CD14-positive monocyte (primary cell): ENCODE results near the gene XYLT1. TPM values are rescaled to one million over a fixed set of nuclear protein-coding genes. Genes with fewer than 3 reads are reported as not detected.

ENCODE experiments used
- DNase-seq, 3 donors: peaks; one replicate each; pipeline ENCODE4 v3.0.0-alpha.2; 2011 to 2022
- H2AFZ ChIP-seq: 2 replicates; pipeline ENCODE4 v1.6.0; 2012; ENCODE audit warnings: mild to moderate bottlenecking, low read depth, low read length, inconsistent platforms; ENCODE audit not compliant: insufficient read depth, poor library complexity, severe bottlenecking
- H3K27ac ChIP-seq, 2 donors: 1 replicate in 1 of 2; 2 replicates in 1 of 2; pipeline ENCODE4 v1.5.1; 2012 to 2013; ENCODE audit warnings: low read length in 2 of 2, control low read depth in 1 of 2, inconsistent platforms in 1 of 2, low read depth in 1 of 2, mild to moderate bottlenecking in 1 of 2
- H3K27me3 ChIP-seq, 2 donors: one replicate each; pipeline versions ENCODE4 v1.6.0 to v1.6.1; 2011 to 2013; ENCODE audit warnings: low read length in 2 of 2; ENCODE audit not compliant: control insufficient read depth in 2 of 2, insufficient read depth in 2 of 2
- H3K36me3 ChIP-seq, 2 donors: replicated peaks in 1 of 2; 1 replicate in 1 of 2; 2 replicates in 1 of 2; pipeline versions ENCODE4 v1.5.1 to v1.6.1; 2012 to 2013; ENCODE audit warnings: low read length in 2 of 2, control low read depth in 1 of 2, inconsistent platforms in 1 of 2, mild to moderate bottlenecking in 1 of 2; ENCODE audit not compliant: insufficient read depth in 2 of 2, control insufficient read depth in 1 of 2
- H3K4me1 ChIP-seq, 2 donors: 1 replicate in 1 of 2; 2 replicates in 1 of 2; pipeline versions ENCODE4 v1.5.1 to v1.6.1; 2012 to 2013; ENCODE audit warnings: low read length in 2 of 2, control low read depth in 1 of 2, inconsistent platforms in 1 of 2, mild to moderate bottlenecking in 1 of 2, moderate library complexity in 1 of 2; ENCODE audit not compliant: insufficient read depth in 2 of 2, control insufficient read depth in 1 of 2
- H3K4me2 ChIP-seq: replicated peaks from 2 replicates; pipeline ENCODE3; 2012; ENCODE audit warnings: low read length, moderate library complexity, mild to moderate bottlenecking; ENCODE audit not compliant: poor library complexity, severe bottlenecking; ENCODE audit errors: extremely low read depth
- H3K4me3 ChIP-seq, 3 experiments: fragments of 200-600 bp in 1 of 3; sonication (generic) in 1 of 3; replicated peaks in 1 of 3; 1 replicate in 2 of 3; 2 replicates in 1 of 3; pipeline ENCODE4 v1.5.1; 2011 to 2013; ENCODE audit warnings: low read length in 3 of 3, mild to moderate bottlenecking in 3 of 3, control low read depth in 2 of 3, low read depth in 2 of 3, inconsistent platforms in 1 of 3, moderate library complexity in 1 of 3
- H3K79me2 ChIP-seq: 2 replicates; pipeline ENCODE4 v1.6.0; 2012; ENCODE audit warnings: mild to moderate bottlenecking, control low read depth, inconsistent platforms, low read length, moderate library complexity; ENCODE audit not compliant: insufficient read depth
- H3K9ac ChIP-seq: 2 replicates; pipeline ENCODE4 v1.6.0; 2017; ENCODE audit warnings: low read length, mild to moderate bottlenecking; ENCODE audit not compliant: insufficient read depth, poor library complexity, severe bottlenecking
- H3K9me3 ChIP-seq, 2 donors: replicated peaks in 1 of 2; 1 replicate in 1 of 2; 2 replicates in 1 of 2; pipeline versions ENCODE4 v1.5.1 to v1.6.1; 2012 to 2013; ENCODE audit warnings: low read length in 2 of 2, control low read depth in 1 of 2; ENCODE audit not compliant: control insufficient read depth in 1 of 2, insufficient read depth in 1 of 2
- H4K20me1 ChIP-seq: 2 replicates; pipeline ENCODE4 v1.6.0; 2012; ENCODE audit warnings: mild to moderate bottlenecking, low read length, control low read depth, moderate library complexity; ENCODE audit not compliant: insufficient read depth
- H3K27ac Mint-ChIP-seq, 7 donors: one replicate each; pipeline ENCODE4 v1.8.0; 2020; ENCODE audit warnings: mild to moderate bottlenecking in 7 of 7, mixed read lengths in 7 of 7, moderate library complexity in 6 of 7, inconsistent platforms in 2 of 7
- H3K27me3 Mint-ChIP-seq, 3 donors: one replicate each; pipeline ENCODE4 v1.8.0; 2021 to 2022; ENCODE audit warnings: low read depth in 3 of 3, mild to moderate bottlenecking in 3 of 3, mixed read lengths in 3 of 3, moderate library complexity in 3 of 3, inconsistent platforms in 1 of 3
- H3K36me3 Mint-ChIP-seq, 2 donors: one replicate each; pipeline ENCODE4 v1.8.0; 2020; ENCODE audit warnings: mixed read lengths in 2 of 2, inconsistent platforms in 1 of 2, mild to moderate bottlenecking in 1 of 2
- H3K4me1 Mint-ChIP-seq: one replicate; pipeline ENCODE4 v1.8.0; 2020; ENCODE audit warnings: mild to moderate bottlenecking, mixed read lengths
- H3K4me3 Mint-ChIP-seq, 2 donors: one replicate each; pipeline ENCODE4 v1.8.0; 2020; ENCODE audit warnings: mild to moderate bottlenecking in 2 of 2, mixed read lengths in 2 of 2, moderate library complexity in 1 of 2
- H3K9me3 Mint-ChIP-seq, 7 donors: one replicate each; pipeline ENCODE4 v1.8.0; 2020 to 2022; ENCODE audit warnings: mixed read lengths in 7 of 7, mild to moderate bottlenecking in 6 of 7, moderate library complexity in 6 of 7, inconsistent platforms in 2 of 7
- CTCF ChIP-seq: fragments of 200-600 bp; IDR thresholded peaks from one replicate; pipeline ENCODE4 v1.8.0; 2022; ENCODE audit warnings: antibody characterized with exemption, mild to moderate bottlenecking
- WGBS: methylation state at CpG from one replicate; pipeline ENCODE4 v1.1.5; 2013; ENCODE audit warnings: missing lambda C conversion rate; ENCODE audit not compliant: insufficient coverage; 5-methylcytosine and 5-hydroxymethylcytosine counted together
- intact Hi-C, 2 donors: fragments of 100-400 bp; cut with micrococcal nuclease; formaldehyde crosslinking; loops; one replicate each; pipeline versions ENCODE4 v1.15.0 to v1.15.1; 2023
- polyA plus RNA-seq, 3 donors: library from polyadenylated mRNA; depleted of rRNA in 1 of 3; unstranded in 2 of 3; stranded (reverse) in 1 of 3; fragments of 300-500 nt in 2 of 3; fragments of >200 nt in 1 of 3; fragmentation: Illumina TruSeq in 2 of 3; gene quantifications; 1 replicate in 2 of 3; 2 replicates in 1 of 3; pipeline ENCODE4 v1.2.3, GENCODE V29; 2012 to 2021

The XYLT1 gene
- polyA plus RNA-seq, 3 donors: 0.51 to 9.4 (median 1.6) TPM

- Histone ChIP-seq H3K4me3 (no peak overlapping the region), H3K27me3 (no peaks in the 10 kb centered on the region), H3K4me2 (no peak overlapping the region), H3K4me1 (no peaks in the 10 kb centered on the region), H2AFZ (no peak overlapping the region), H3K27ac (no peak overlapping the region), H4K20me1 (peaks cover 32% of the 10 kb centered on the region), H3K9me3 (peaks cover 9% of the 10 kb centered on the region in 2 donors), H3K36me3 (peaks cover 10 to 29% of the 10 kb centered on the region in 2 donors), H3K79me2 (peaks cover 11% of the 10 kb centered on the region), H3K9ac (no peak overlapping the region)
- Mint-ChIP-seq H3K4me1 (peaks cover 8% of the 10 kb centered on the region), H3K27me3 (peaks cover 0 to 1% (median 0%) of the 10 kb centered on the region in 3 donors), H3K4me3 (no peak overlapping the region), H3K36me3 (peaks cover 23 to 40% of the 10 kb centered on the region in 2 donors), H3K9me3 (peaks cover 6 to 14% (median 9%) of the 10 kb centered on the region in 7 donors), H3K27ac (no peak overlapping the region)
- peak; percentile 48 for TF ChIP-seq CTCF
- intact Hi-C loops: no loop called here
- WGBS: 80% methylated on average over 1 of the region's 4 CpGs
- DNase-seq: peak in 1 of 3 donors; percentile 29
Measured at GRCh38 chr16:17211797-17212196, 259.0 kb downstream of the XYLT1 start.

GRCh38 chr16:17206712-17207111 lies 264.0 kb downstream of the XYLT1 start:
- WGBS: no CpG with 5 or more reads among the region's 2 CpGs

More at GRCh38 chr16:17206712-17207111, 264.0 kb downstream of the XYLT1 start:
- Histone ChIP-seq H4K20me1 (peaks cover 43% of the 10 kb centered on the region), H3K4me1 (peaks cover 19 to 25% of the 10 kb centered on the region in 2 donors), H3K27ac (no peak overlapping the region), H3K9ac (no peak overlapping the region), H3K9me3 (no peaks in the 10 kb centered on the region), H3K27me3 (no peaks in the 10 kb centered on the region), H3K79me2 (peaks cover 6% of the 10 kb centered on the region), H2AFZ (no peak overlapping the region), H3K4me2 (no peak overlapping the region), H3K36me3 (no peaks in the 10 kb centered on the region), H3K4me3 (no peak overlapping the region)
- Mint-ChIP-seq H3K4me1 (peaks cover 38% of the 10 kb centered on the region), H3K9me3 (no peaks in the 10 kb centered on the region), H3K27me3 (no peaks in the 10 kb centered on the region), H3K4me3 (no peak overlapping the region), H3K27ac (no peak overlapping the region), H3K36me3 (peaks cover 8 to 13% of the 10 kb centered on the region in 2 donors)
- intact Hi-C loops: no loop called here
- TF ChIP-seq CTCF: no peak
- DNase-seq: no peak
